Purkinje cell (primary cell): ENCODE data around the gene OLFML3. TPM values are rescaled to one million over a fixed set of nuclear protein-coding genes. Genes with fewer than 3 reads are reported as not detected.

Experiments used
- polyA plus RNA-seq: library from polyadenylated mRNA; unstranded; fragments of >200 nt; fragmentation: Nextera tagmentation; gene quantifications from 2 replicates; pipeline ENCODE4 v1.2.1, GENCODE V29; 2014

OLFML3 gene, protein sequence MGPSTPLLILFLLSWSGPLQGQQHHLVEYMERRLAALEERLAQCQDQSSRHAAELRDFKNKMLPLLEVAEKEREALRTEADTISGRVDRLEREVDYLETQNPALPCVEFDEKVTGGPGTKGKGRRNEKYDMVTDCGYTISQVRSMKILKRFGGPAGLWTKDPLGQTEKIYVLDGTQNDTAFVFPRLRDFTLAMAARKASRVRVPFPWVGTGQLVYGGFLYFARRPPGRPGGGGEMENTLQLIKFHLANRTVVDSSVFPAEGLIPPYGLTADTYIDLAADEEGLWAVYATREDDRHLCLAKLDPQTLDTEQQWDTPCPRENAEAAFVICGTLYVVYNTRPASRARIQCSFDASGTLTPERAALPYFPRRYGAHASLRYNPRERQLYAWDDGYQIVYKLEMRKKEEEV
- polyA plus RNA-seq: 0.50 TPM in 1 of 2 replicates, not detected in the other

DNA sequence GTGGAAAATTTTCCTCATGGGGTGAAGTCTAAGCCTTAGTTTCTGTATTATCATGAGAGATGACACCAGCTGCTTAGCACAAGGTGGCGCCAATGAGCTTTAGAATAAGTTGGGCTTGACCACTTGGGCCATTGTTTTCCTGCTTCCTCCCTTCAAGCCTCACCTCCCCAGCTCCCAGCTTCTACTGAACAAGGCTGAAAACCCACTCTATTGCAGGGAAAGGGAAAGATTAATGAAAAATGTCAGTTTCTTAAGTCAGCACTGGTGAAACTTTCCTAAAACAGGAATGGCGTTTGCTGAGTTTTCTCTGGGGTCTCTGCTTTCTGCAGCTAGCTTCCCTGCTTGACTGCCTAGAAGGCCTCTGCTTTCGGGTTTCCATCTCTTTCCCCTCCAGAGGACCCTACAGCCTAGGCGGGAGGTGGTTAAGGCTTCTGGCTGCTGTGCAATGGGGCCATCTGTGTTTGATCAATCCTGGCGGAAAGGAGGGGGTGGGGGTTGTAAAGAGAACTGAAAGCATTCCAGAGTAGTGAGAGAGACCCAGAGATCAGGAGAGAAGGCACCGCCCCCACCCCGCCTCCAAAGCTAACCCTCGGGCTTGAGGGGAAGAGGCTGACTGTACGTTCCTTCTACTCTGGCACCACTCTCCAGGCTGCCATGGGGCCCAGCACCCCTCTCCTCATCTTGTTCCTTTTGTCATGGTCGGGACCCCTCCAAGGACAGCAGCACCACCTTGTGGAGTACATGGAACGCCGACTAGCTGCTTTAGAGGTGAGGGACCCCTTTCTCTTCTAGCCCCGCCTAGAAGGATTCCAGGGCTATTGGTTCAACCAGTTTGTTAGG lies at the start of gene OLFML3:
Gene OLFML3, plus strand, starts transcription at position 612 of the 840 bp plus-strand sequence. Its CDS starts 43 bp downstream, at position 655.

Other genes starting within 250 kb of the OLFML3 start
- 57.5 and 69.8 TPM in 2 replicates for gene PHTF1, start 220.0 kb upstream of the OLFML3 start, polyA plus RNA-seq
- gene RSBN1, start 167.0 kb upstream of the OLFML3 start, polyA plus RNA-seq: 16.4 and 22.3 TPM in 2 replicates
- 0.58 and 2.0 TPM in 2 replicates for gene PTPN22, start 107.8 kb upstream of the OLFML3 start, polyA plus RNA-seq
- gene BCL2L15, start 91.9 kb upstream of the OLFML3 start, polyA plus RNA-seq: not detected in 2 replicates
- 7.1 and 8.8 TPM in 2 replicates for gene AP4B1, start 74.7 kb upstream of the OLFML3 start, polyA plus RNA-seq
- 0.08 and 1.8 TPM in 2 replicates for gene DCLRE1B, start 74.1 kb upstream of the OLFML3 start, polyA plus RNA-seq
- 14.2 and 19.4 TPM in 2 replicates for gene HIPK1, start 50.1 kb upstream of the OLFML3 start, polyA plus RNA-seq
- gene SYT6, start 174.4 kb downstream of the OLFML3 start, polyA plus RNA-seq: 0.48 TPM in 1 of 2 replicates, not detected in the other